Colonic mucosa (tissue), 4 donors: Measurements from ENCODE around the gene PCDH18. TPM values are rescaled to one million over a fixed set of nuclear protein-coding genes. Genes with fewer than 3 reads are reported as not detected.

Experiments
- DNase-seq: peaks from one replicate; pipeline ENCODE4 v3.0.0-alpha.2; 2020
- H3K27ac ChIP-seq: fragments of 200-600 bp; one replicate; pipeline ENCODE4 v1.8.0; 2021
- H3K27me3 ChIP-seq: fragments of 200-600 bp; one replicate; pipeline ENCODE4 v1.8.0; 2021
- H3K36me3 ChIP-seq: fragments of 200-600 bp; one replicate; pipeline ENCODE4 v1.8.0; 2021
- H3K4me1 ChIP-seq: fragments of 200-600 bp; one replicate; pipeline ENCODE4 v1.8.0; 2021; ENCODE audit warnings: mild to moderate bottlenecking
- H3K4me3 ChIP-seq: fragments of 200-600 bp; one replicate; pipeline ENCODE4 v1.8.0; 2021
- H3K9ac ChIP-seq, 2 donors: one replicate each; pipeline ENCODE4 v1.7.0; 2013; ENCODE audit warnings: control low read depth in 2 of 2, low read depth in 2 of 2, low read length in 2 of 2
- H3K9me3 ChIP-seq: fragments of 200-600 bp; one replicate; pipeline ENCODE4 v1.8.0; 2021
- intact Hi-C: fragments of 100-400 bp; cut with DNase I; formaldehyde crosslinking; loops from one replicate; pipeline ENCODE4 v1.14.1; 2022
- total RNA-seq, 2 donors: library from RNA; stranded (reverse); fragmentation: NEBNext Ultra II Directional in 1 of 2; extraction: Animal tissue kit (Norgen Biotek cat#: 25700) in 1 of 2; gene quantifications; one replicate each; pipeline ENCODE4 v1.2.1, GENCODE V29; 2021
- TF ChIP-seq, protein P1 (sequence below): fragments of 200-600 bp; IDR thresholded peaks from one replicate; pipeline ENCODE4 v1.8.0; 2022; ENCODE audit warnings: antibody characterized with exemption, mild to moderate bottlenecking
- donor health status: healthy.
- donor health status: DM: no; HTN: no; CAD: no.
- donor health status: DM: no; HTN: no; CAD: no.

PCDH18 gene
- total RNA-seq, 2 donors from 2014 or later, result 6.3 to 8.8 TPM

DNA sequence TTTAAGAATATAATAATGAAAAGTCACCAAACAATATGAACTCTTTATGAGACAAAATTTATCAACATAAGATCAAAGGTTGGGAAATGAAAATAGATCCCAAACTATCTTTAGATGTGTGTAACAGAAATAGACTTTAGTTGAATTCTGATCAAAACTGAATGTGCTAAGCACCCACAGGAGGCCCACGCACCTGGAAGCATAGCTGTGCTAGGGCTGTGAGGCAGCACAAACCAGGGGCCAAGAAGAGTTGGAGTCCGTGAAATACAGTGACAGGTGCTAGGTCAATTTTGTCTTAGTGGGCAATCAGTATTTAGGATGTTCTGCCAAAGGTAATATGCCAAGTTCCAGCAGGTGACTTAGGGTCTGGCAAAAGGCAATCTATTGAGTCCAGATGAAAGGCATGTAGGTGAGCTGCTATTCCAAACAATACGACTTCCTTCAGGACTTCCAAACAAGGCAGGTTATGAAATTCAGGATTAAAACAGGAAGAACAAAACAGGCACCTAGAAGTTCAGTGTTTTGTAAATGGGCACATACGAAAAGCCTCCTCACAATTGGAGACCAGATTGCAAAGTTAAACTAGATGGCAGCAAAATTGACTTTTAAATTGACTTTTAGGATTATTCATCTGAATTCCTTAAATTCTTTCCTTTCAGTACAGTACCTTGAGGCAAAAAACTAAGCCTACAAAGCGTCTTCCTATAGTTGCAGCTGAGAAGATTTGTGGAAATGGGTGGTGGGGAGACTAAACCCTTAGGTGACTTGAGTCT is 4.7 kb upstream of the PCDH18 start:
- no peak overlapping the region for H3K27ac ChIP-seq
- H3K4me3 ChIP-seq, result no peak overlapping the region
- H3K36me3 ChIP-seq, result no peaks in the 10 kb centered on the region
- DNase-seq, result no peak
- TF ChIP-seq, protein P1, sequence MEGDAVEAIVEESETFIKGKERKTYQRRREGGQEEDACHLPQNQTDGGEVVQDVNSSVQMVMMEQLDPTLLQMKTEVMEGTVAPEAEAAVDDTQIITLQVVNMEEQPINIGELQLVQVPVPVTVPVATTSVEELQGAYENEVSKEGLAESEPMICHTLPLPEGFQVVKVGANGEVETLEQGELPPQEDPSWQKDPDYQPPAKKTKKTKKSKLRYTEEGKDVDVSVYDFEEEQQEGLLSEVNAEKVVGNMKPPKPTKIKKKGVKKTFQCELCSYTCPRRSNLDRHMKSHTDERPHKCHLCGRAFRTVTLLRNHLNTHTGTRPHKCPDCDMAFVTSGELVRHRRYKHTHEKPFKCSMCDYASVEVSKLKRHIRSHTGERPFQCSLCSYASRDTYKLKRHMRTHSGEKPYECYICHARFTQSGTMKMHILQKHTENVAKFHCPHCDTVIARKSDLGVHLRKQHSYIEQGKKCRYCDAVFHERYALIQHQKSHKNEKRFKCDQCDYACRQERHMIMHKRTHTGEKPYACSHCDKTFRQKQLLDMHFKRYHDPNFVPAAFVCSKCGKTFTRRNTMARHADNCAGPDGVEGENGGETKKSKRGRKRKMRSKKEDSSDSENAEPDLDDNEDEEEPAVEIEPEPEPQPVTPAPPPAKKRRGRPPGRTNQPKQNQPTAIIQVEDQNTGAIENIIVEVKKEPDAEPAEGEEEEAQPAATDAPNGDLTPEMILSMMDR, result no peak
- no peak overlapping the region for H3K9ac ChIP-seq
- H3K4me1 ChIP-seq, result no peaks in the 10 kb centered on the region
- H3K27me3 ChIP-seq, result no peaks in the 10 kb centered on the region
- H3K9me3 ChIP-seq, result no peaks in the 10 kb centered on the region
- intact Hi-C loops, result loop anchor here (10.0 kb wide), 1 partner anchor 168 kb away; no protein-coding TSS in a partner anchor

DNA sequence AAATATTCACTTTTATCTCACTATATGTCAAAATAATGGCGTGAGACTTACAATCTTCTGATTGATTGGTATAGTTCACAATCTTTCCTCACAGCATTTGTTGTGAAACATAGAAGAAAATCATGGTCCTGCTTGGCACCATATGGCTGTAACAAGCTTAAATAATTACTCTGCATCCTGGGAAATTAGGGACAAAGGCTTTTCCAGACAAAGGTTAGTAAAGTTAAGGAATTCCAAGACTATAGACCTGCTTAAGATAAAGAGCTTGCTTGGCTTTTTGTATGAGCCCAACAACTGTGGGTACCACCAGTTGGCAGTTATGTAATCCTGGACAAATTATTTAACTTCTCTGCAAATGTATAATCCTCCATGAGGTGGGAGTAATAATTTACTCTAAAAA is 3.4 kb upstream of the PCDH18 start:
- Histone ChIP-seq H3K27me3 (no peaks in the 10 kb centered on the region), H3K4me1 (no peaks in the 10 kb centered on the region), H3K9me3 (no peaks in the 10 kb centered on the region), H3K36me3 (no peaks in the 10 kb centered on the region), H3K9ac (no peak overlapping the region), H3K4me3 (no peak overlapping the region), H3K27ac (no peak overlapping the region)
- no peak for DNase-seq
- intact Hi-C loops, result loop anchor here (10.0 kb wide), 1 partner anchor 169 kb away; no protein-coding TSS in a partner anchor
- TF ChIP-seq, protein P1, result no peak

DNA sequence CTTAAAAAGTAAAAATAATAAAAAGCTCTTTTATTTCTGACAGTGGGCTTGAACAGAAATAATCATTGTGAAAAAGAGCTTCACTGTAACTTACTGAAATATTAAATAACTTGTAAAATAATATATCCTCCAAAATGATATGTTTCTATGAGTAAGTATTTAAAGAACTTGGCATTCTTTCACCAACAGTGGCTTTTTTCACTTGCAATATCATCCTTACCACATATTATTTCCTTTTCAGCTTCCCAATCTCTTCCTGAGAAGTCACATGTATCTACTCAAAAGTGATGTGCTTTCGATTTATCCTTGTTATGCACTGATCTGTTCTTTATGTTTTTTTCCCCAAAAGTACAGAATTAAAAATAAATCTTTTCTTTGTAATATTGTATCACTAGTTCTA is 2.2 kb upstream of the PCDH18 start:
- H3K4me1 ChIP-seq, result no peaks in the 10 kb centered on the region
- no peaks in the 10 kb centered on the region for H3K9me3 ChIP-seq
- no peaks in the 10 kb centered on the region for H3K27me3 ChIP-seq
- no peak for DNase-seq
- no peaks in the 10 kb centered on the region for H3K36me3 ChIP-seq
- no peak overlapping the region for H3K27ac ChIP-seq
- intact Hi-C loops, result loop anchor here (10.0 kb wide), 1 partner anchor 170 kb away; no protein-coding TSS in a partner anchor
- TF ChIP-seq, protein P1, result no peak
- no peak overlapping the region for H3K4me3 ChIP-seq
- no peak overlapping the region for H3K9ac ChIP-seq

DNA sequence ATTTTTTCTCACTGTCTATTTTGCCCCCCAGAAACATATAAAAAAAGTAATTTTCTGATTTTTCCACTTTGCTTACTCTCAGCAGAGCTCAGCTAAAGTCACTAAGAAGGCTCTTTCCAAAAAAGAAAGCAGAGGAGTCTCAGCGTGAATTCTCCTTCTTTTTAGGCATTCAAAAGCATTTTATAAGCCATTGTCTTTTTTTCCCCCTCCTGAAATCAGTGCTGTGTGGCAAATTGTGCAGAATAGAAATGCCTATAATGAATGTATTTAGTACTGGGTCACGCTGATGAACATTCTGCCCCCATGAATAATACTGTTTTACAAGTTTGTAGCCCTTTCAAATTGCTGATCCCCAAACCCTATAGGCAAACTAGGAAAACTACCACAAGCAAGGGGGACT is 1.6 kb upstream of the PCDH18 start:
- DNase-seq, result no peak
- peak overlapping the region; percentile 51 for H3K27ac ChIP-seq
- H3K4me1 ChIP-seq, result no peaks in the 10 kb centered on the region
- H3K4me3 ChIP-seq, result no peak overlapping the region
- TF ChIP-seq, protein P1, result no peak
- intact Hi-C loops, result loop anchor here (10.0 kb wide), 1 partner anchor 171 kb away; no protein-coding TSS in a partner anchor
- H3K36me3 ChIP-seq, result no peaks in the 10 kb centered on the region
- no peaks in the 10 kb centered on the region for H3K27me3 ChIP-seq
- no peak overlapping the region for H3K9ac ChIP-seq
- no peaks in the 10 kb centered on the region for H3K9me3 ChIP-seq

DNA sequence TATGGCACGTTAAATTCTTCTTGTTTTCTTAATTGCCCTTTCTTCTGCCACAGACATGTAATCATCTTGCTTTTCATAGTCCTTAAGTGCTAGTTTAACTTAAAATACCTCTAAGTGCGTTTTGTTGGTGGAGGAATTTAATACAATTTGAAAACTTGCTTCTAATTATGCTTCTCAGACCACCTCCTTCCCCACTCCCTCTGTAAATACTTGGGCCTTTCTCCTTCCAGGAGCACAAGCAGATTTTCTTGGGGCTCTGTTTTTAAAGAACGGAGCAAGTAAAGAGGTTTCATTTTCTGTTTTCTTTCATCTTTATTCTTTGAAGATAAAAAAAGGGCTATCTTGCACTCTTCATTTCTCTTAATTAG is 559 bp upstream of the PCDH18 start:
- H3K9ac ChIP-seq, result peak overlapping the region; percentile 24 to 29
- peak overlapping the region; percentile 34 for H3K4me3 ChIP-seq
- H3K27ac ChIP-seq, result peak overlapping the region; percentile 51
- H3K27me3 ChIP-seq, result no peaks in the 10 kb centered on the region
- H3K9me3 ChIP-seq, result no peaks in the 10 kb centered on the region
- no peaks in the 10 kb centered on the region for H3K36me3 ChIP-seq
- no peaks in the 10 kb centered on the region for H3K4me1 ChIP-seq
- DNase-seq, result no peak
- intact Hi-C loops, result loop anchor here (10.0 kb wide), 1 partner anchor 172 kb away; no protein-coding TSS in a partner anchor
- TF ChIP-seq, protein P1, result no peak
